HG03139 (cell line): Measurements from ENCODE around the gene LCOR.
A peak's percentile ranks its signal among the peaks of the same experiment; 100 is the strongest.

ENCODE experiments used
- ATAC-seq: cut with Tn5 transposase; IDR thresholded peaks from one replicate; pipeline ENCODE4 v1.9.1; 2021; ENCODE audit not compliant: unreplicated experiment

The LCOR gene

GRCh38 chr10:97005349-97005748 lies 173.3 kb downstream of the LCOR start:
- no peak for ATAC-seq

GRCh38 chr10:97006364-97006763 lies 174.3 kb downstream of the LCOR start:
- no peak for ATAC-seq

GRCh38 chr10:97007417-97007816 lies 175.3 kb downstream of the LCOR start:
- ATAC-seq = no peak

- no peak for ATAC-seq
Observed at GRCh38 chr10:97010695-97011206, 178.7 kb downstream of the LCOR start.

- ATAC-seq = no peak
Observed at GRCh38 chr10:97011397-97011796, 179.3 kb downstream of the LCOR start.

GRCh38 chr10:97012470-97012869 lies 180.4 kb downstream of the LCOR start:
- no peak for ATAC-seq

GRCh38 chr10:97013568-97013967 lies 181.5 kb downstream of the LCOR start:
- no peak for ATAC-seq

GRCh38 chr10:97013983-97014382 lies 181.9 kb downstream of the LCOR start:
- ATAC-seq = no peak

- ATAC-seq = no peak
Observed at GRCh38 chr10:97015240-97015639, 183.1 kb downstream of the LCOR start.

GRCh38 chr10:97016728-97017473 lies 184.8 kb downstream of the LCOR start:
- peak; percentile 63 for ATAC-seq

GRCh38 chr10:97017474-97017903 lies 185.4 kb downstream of the LCOR start:
- ATAC-seq = no peak

GRCh38 chr10:97018251-97019212 lies 186.4 kb downstream of the LCOR start:
- no peak for ATAC-seq

- no peak for ATAC-seq
Observed at GRCh38 chr10:97019213-97019844, 187.2 kb downstream of the LCOR start.

GRCh38 chr10:97020452-97021400 lies 188.6 kb downstream of the LCOR start:
- ATAC-seq = no peak

GRCh38 chr10:97022616-97023015 lies 190.5 kb downstream of the LCOR start:
- ATAC-seq = no peak

- no peak for ATAC-seq
Observed at GRCh38 chr10:97023401-97024167, 191.5 kb downstream of the LCOR start.

GRCh38 chr10:97024168-97025073 lies 192.3 kb downstream of the LCOR start:
- no peak for ATAC-seq

- ATAC-seq = no peak
Observed at GRCh38 chr10:97025613-97026242, 193.6 kb downstream of the LCOR start.
